K562 (cell line): Measurements from ENCODE around the gene BDH2. TPM values are rescaled to one million over a fixed set of nuclear protein-coding genes. Genes with fewer than 3 reads are reported as not detected.

ENCODE experiments used
- ATAC-seq: fragments of 200-7000 bp; cut with Tn5 transposase; 3 replicates; pipeline ENCODE4 v1.9.1; 2020; ENCODE audit warnings: moderate library complexity
- BruUV-seq: library from RNA; stranded (reverse); fragments of 400-500 nt; replicated peaks from 2 replicates; lab custom pipeline; 2021; lab: Mats Ljungman, UMichigan
- CTCF ChIA-PET: fragments of 300-600 bp; formaldehyde crosslinking; extraction: SDS; loops from one replicate; lab custom pipeline; 2021; ENCODE audit warnings: low intra/inter-chr PET ratio; lab: Yijun Ruan, JAX
- POLR2A ChIA-PET: fragments of 300-600, 350-650 bp; sonication (Branson Sonifier 250); formaldehyde crosslinking; extraction: SDS; loops from one replicate; lab custom pipeline; 2021; ENCODE audit warnings: antibody characterized with exemption, inconsistent platforms; lab: Yijun Ruan, JAX
- DNase-seq, 4 experiments: peaks; one replicate each; pipeline versions ENCODE4 v3.0.0 to v3.0.0-alpha.2; 2011 to 2018; ENCODE audit warnings: low spot score in 3 of 4, mixed read lengths in 3 of 4; ENCODE audit errors: extremely low read depth in 1 of 4
- FAIRE-seq: peaks from 2 replicates; lab custom pipeline; 2011; peaks lifted over from hg19 to GRCh38; lab: Jason Lieb, UNC
- H2AFZ ChIP-seq: 2 replicates; pipeline ENCODE4 v1.6.0; 2011; ENCODE audit warnings: low read depth, low read length, control low read depth, inconsistent platforms
- H3K27ac ChIP-seq: fragments of 200-600 bp; 3 replicates; pipeline ENCODE4 v1.8.0; 2011; ENCODE audit warnings: low read depth, mild to moderate bottlenecking, control low read depth, inconsistent platforms, low read length, moderate library complexity, mixed read lengths; ENCODE audit errors: extremely low read depth
- H3K27me3 ChIP-seq, 2 experiments: fragments of 300-600 bp in 1 of 2; 2 replicates in 1 of 2; 3 replicates in 1 of 2; pipeline versions ENCODE4 v1.6.0 to v1.8.0; 2011; ENCODE audit warnings: inconsistent platforms in 2 of 2, low read length in 2 of 2, mild to moderate bottlenecking in 1 of 2, mixed read lengths in 1 of 2, moderate library complexity in 1 of 2; ENCODE audit not compliant: control insufficient read depth in 2 of 2, insufficient read depth in 2 of 2
- H3K36me3 ChIP-seq: fragments of 300-600 bp; 3 replicates; pipeline ENCODE4 v1.8.0; 2011; ENCODE audit warnings: mild to moderate bottlenecking, low read length, inconsistent platforms; ENCODE audit not compliant: control insufficient read depth, insufficient read depth
- H3K4me1 ChIP-seq, 2 experiments: fragments of 200-600 bp in 1 of 2; replicated peaks in 1 of 2; 2 replicates in 1 of 2; 3 replicates in 1 of 2; pipeline versions ENCODE4 v1.5.1 to v1.8.0; 2011; ENCODE audit warnings: inconsistent platforms in 2 of 2, low read length in 2 of 2, mild to moderate bottlenecking in 1 of 2, mixed read lengths in 1 of 2, moderate library complexity in 1 of 2; ENCODE audit not compliant: control insufficient read depth in 2 of 2, insufficient read depth in 2 of 2
- H3K4me2 ChIP-seq: 2 replicates; pipeline ENCODE4 v1.6.1; 2011; ENCODE audit warnings: low read length, control low read depth, inconsistent platforms, mixed read lengths; ENCODE audit not compliant: insufficient read depth
- H3K4me3 ChIP-seq: fragments of 200-600 bp; sonication (generic), shearing (Covaris generic); 2 replicates; pipeline ENCODE4 v1.5.1; 2016; ENCODE audit warnings: control low read depth, inconsistent platforms
- H3K79me2 ChIP-seq: fragments of 200-600 bp; 3 replicates; pipeline ENCODE4 v1.8.0; 2011; ENCODE audit warnings: low read length, inconsistent platforms; ENCODE audit not compliant: control insufficient read depth, insufficient read depth
- H3K9ac ChIP-seq, 2 experiments: 2 replicates each; pipeline versions ENCODE4 v1.6.0 to v1.6.1; 2011; ENCODE audit warnings: low read depth in 2 of 2, low read length in 2 of 2, control low read depth in 1 of 2, inconsistent platforms in 1 of 2, mild to moderate bottlenecking in 1 of 2, mixed read lengths in 1 of 2; ENCODE audit not compliant: insufficient read depth in 1 of 2
- H3K9me1 ChIP-seq: one replicate; pipeline ENCODE4 v1.6.0; 2011; ENCODE audit warnings: inconsistent platforms, mild to moderate bottlenecking, low read length, moderate library complexity; ENCODE audit not compliant: control insufficient read depth, insufficient read depth
- H3K9me3 ChIP-seq: replicated peaks from 2 replicates; pipeline ENCODE4 v1.5.1; 2011; ENCODE audit warnings: low read depth, low read length, inconsistent platforms; ENCODE audit not compliant: control insufficient read depth, insufficient read depth
- H4K20me1 ChIP-seq: replicated peaks from 2 replicates; pipeline ENCODE4 v1.6.1; 2011; ENCODE audit warnings: low read length, inconsistent platforms, mixed read lengths; ENCODE audit not compliant: control insufficient read depth, insufficient read depth
- NFYB ChIP-seq: IDR thresholded peaks from 2 replicates; pipeline ENCODE4 v1.6.1; 2011; ENCODE audit warnings: mild to moderate bottlenecking, moderate library complexity; ENCODE audit not compliant: insufficient read length; ENCODE audit errors: extremely low read depth
- PATZ1 ChIP-seq: fragments of 250-450 bp; sonication (Bioruptor Pico); IDR thresholded peaks from 2 replicates; pipeline ENCODE4 v1.5.0; 2020; ENCODE audit warnings: mild to moderate bottlenecking, borderline replicate concordance
- RBM25 ChIP-seq: fragments of 200-400 bp; formaldehyde crosslinking; IDR thresholded peaks from 2 replicates; pipeline ENCODE4 v1.6.1; 2018; ENCODE audit warnings: low read length, low read depth, moderate library complexity; ENCODE audit not compliant: severe bottlenecking
- ZSCAN32 ChIP-seq: fragments of 450-650 bp; formaldehyde crosslinking; IDR thresholded peaks from 2 replicates; pipeline ENCODE4 v1.4.0; 2020; ENCODE audit warnings: mild to moderate bottlenecking, moderate library complexity
- WGBS: fragments of 100-300 bp; shearing (Covaris generic); methylation state at CpG from one replicate; pipeline ENCODE4 v1.1.6; 2016; ENCODE audit warnings: low coverage, mixed read lengths; ENCODE audit not compliant: insufficient coverage; ENCODE audit errors: missing lambda C conversion rate; 5-methylcytosine and 5-hydroxymethylcytosine counted together
- in situ Hi-C: fragments of 300-500 bp; cut with MboI; formaldehyde crosslinking; loops from 4 replicates; pipeline ENCODE4 v1.15.0; 2018; ENCODE audit warnings: inconsistent platforms, mixed read lengths
- intact Hi-C: fragments of 100-400 bp; cut with micrococcal nuclease; formaldehyde crosslinking; loops from 2 replicates; pipeline ENCODE4 v1.14.2; 2022
- polyA plus RNA-seq, 8 experiments: library from polyadenylated mRNA; depleted of rRNA in 4 of 8; stranded (reverse) in 5 of 8; unstranded in 3 of 8; fragments of >200 nt; fragmentation: Nextera tagmentation in 2 of 8; fragmentation: Illumina TruSeq in 1 of 8; extraction: Ambion mirVana in 2 of 8; extraction: Trizol in 1 of 8; gene quantifications; 2 replicates each; pipeline versions ENCODE4 v1.2.1 to v1.2.3, GENCODE V29; 2011 to 2014; ENCODE audit warnings: inconsistent platforms in 1 of 8, missing spikeins in 1 of 8
- total RNA-seq, 7 experiments: library from RNA; depleted of rRNA in 6 of 7; stranded (reverse); fragments of >200 nt in 6 of 7; fragmentation: Illumina TruSeq in 2 of 7; extraction: Trizol in 2 of 7; gene quantifications; 2 replicates each; pipeline versions ENCODE4 v1.2.1 to v1.2.3, GENCODE V29; 2011 to 2021; ENCODE audit warnings: low replicate concordance in 1 of 7

The BDH2 gene
- total and polyA plus RNA-seq, 9 of the 15 experiments (the other 6 are each of a cell fraction or from before 2014, with no cell fraction given), result 4.9 to 17.9 (median 9.1) TPM

GRCh38 chr4:103029300-103029699 lies 70.3 kb downstream of the BDH2 start:
- FAIRE-seq (no peak), DNase-seq (no peak), ATAC-seq (peak; percentile 32; the same call in 1 of the 3 replicates)
- Histone ChIP-seq H3K27me3 (no peaks in the 10 kb centered on the region), H3K9me1 (no peaks in the 10 kb centered on the region), H3K9me3 (no peaks in the 10 kb centered on the region), H3K4me1 (no peaks in the 10 kb centered on the region; a peak in 1 of 5 replicates), H3K4me3 (no peak overlapping the region), H3K9ac (no peak overlapping the region), H3K4me2 (no peak overlapping the region), H4K20me1 (no peaks in the 10 kb centered on the region), H3K27ac (no peak overlapping the region), H3K36me3 (no peaks in the 10 kb centered on the region), H2AFZ (no peak overlapping the region), H3K79me2 (no peaks in the 10 kb centered on the region)
- TF ChIP-seq ZSCAN32 (CRISPR knock-in tag) (no peak), NFYB (peak; percentile 62), RBM25 (peak; percentile 8), PATZ1 (CRISPR knock-in tag) (no peak)
- in situ Hi-C loops (no loop called here), intact Hi-C loops (no loop called here)
- POLR2A ChIA-PET, result no interaction called here
- CTCF ChIA-PET, result interaction anchor here (0.5 to 0.6 kb wide), 2 partner anchors 366 to 579 kb away, joined by 3 read pairs; no protein-coding TSS in a partner anchor
- 62% methylated on average over 1 of the region's 1 CpG for WGBS
- BruUV-seq, result no TSS peak

Other genes starting within 250 kb of the BDH2 start
- gene CISD2, start 230.8 kb downstream of the BDH2 start, total RNA-seq (2014; rRNA removed), result 37.8 and 53.7 TPM in 2 replicates
- 68.4 and 73.7 TPM in 2 replicates for gene CISD2, start 230.8 kb downstream of the BDH2 start, total RNA-seq (2014; rRNA removed; fragmentation: Illumina TruSeq; extraction: Trizol)
- gene CISD2, start 230.8 kb downstream of the BDH2 start, total RNA-seq (2015; rRNA removed; fragmentation: Illumina TruSeq; extraction: Trizol), result 53.2 and 59.8 TPM in 2 replicates
- gene CISD2, start 230.8 kb downstream of the BDH2 start, total RNA-seq (2021), result 50.2 and 55.9 TPM in 2 replicates
- gene CISD2, start 230.8 kb downstream of the BDH2 start, polyA plus RNA-seq (2011; rRNA removed), result 48.3 and 69.5 TPM in 2 replicates
- gene CISD2, start 230.8 kb downstream of the BDH2 start, polyA plus RNA-seq (2014; fragmentation: Illumina TruSeq; extraction: Trizol), result 47.1 and 53.5 TPM in 2 replicates
- gene CISD2, start 230.8 kb downstream of the BDH2 start, polyA plus RNA-seq (2014; fragmentation: Nextera tagmentation; extraction: Ambion mirVana), result 10 to 100 TPM; 87.2 to 91.4 TPM
- gene CISD2, start 230.8 kb downstream of the BDH2 start, polyA plus RNA-seq (2014; rRNA removed), result 46.9 and 54.2 TPM in 2 replicates
- gene SLC9B1, start 80.1 kb downstream of the BDH2 start, total RNA-seq (2014; rRNA removed), result 0.86 TPM in 1 of 2 replicates, not detected in the other
- 0.51 and 1.3 TPM in 2 replicates for gene SLC9B1, start 80.1 kb downstream of the BDH2 start, total RNA-seq (2014; rRNA removed; fragmentation: Illumina TruSeq; extraction: Trizol)
- gene SLC9B1, start 80.1 kb downstream of the BDH2 start, total RNA-seq (2015; rRNA removed; fragmentation: Illumina TruSeq; extraction: Trizol), result 0.23 and 0.33 TPM in 2 replicates
- 0.42 and 0.78 TPM in 2 replicates for gene SLC9B1, start 80.1 kb downstream of the BDH2 start, total RNA-seq (2021)
- gene SLC9B1, start 80.1 kb downstream of the BDH2 start, polyA plus RNA-seq (2011; rRNA removed), result 1.2 and 1.3 TPM in 2 replicates
- 0.19 and 0.22 TPM in 2 replicates for gene SLC9B1, start 80.1 kb downstream of the BDH2 start, polyA plus RNA-seq (2014; fragmentation: Illumina TruSeq; extraction: Trizol)
- gene SLC9B1, start 80.1 kb downstream of the BDH2 start, polyA plus RNA-seq (2014; fragmentation: Nextera tagmentation; extraction: Ambion mirVana), result under 1 TPM; 0.21 to 0.92 TPM
- gene SLC9B1, start 80.1 kb downstream of the BDH2 start, polyA plus RNA-seq (2014; rRNA removed), result 0.48 TPM in 1 of 2 replicates, not detected in the other
- 11.4 and 13.5 TPM in 2 replicates for gene SLC9B2, start 23.1 kb downstream of the BDH2 start, total RNA-seq (2014; rRNA removed)
- gene SLC9B2, start 23.1 kb downstream of the BDH2 start, total RNA-seq (2014; rRNA removed; fragmentation: Illumina TruSeq; extraction: Trizol), result 13.4 and 14.0 TPM in 2 replicates
- gene SLC9B2, start 23.1 kb downstream of the BDH2 start, total RNA-seq (2015; rRNA removed; fragmentation: Illumina TruSeq; extraction: Trizol), result 11.3 and 11.4 TPM in 2 replicates
- 14.6 and 15.0 TPM in 2 replicates for gene SLC9B2, start 23.1 kb downstream of the BDH2 start, total RNA-seq (2021)
- 7.6 and 10.2 TPM in 2 replicates for gene SLC9B2, start 23.1 kb downstream of the BDH2 start, polyA plus RNA-seq (2011; rRNA removed)
- gene SLC9B2, start 23.1 kb downstream of the BDH2 start, polyA plus RNA-seq (2014; fragmentation: Illumina TruSeq; extraction: Trizol), result 13.3 TPM in 2 replicates
- 1 to 10 TPM; 6.6 to 8.3 TPM for gene SLC9B2, start 23.1 kb downstream of the BDH2 start, polyA plus RNA-seq (2014; fragmentation: Nextera tagmentation; extraction: Ambion mirVana)
- 10.5 and 13.5 TPM in 2 replicates for gene SLC9B2, start 23.1 kb downstream of the BDH2 start, polyA plus RNA-seq (2014; rRNA removed)
- 25.7 and 27.4 TPM in 2 replicates for gene CENPE, start 98.5 kb upstream of the BDH2 start, total RNA-seq (2014; rRNA removed)
- gene CENPE, start 98.5 kb upstream of the BDH2 start, total RNA-seq (2014; rRNA removed; fragmentation: Illumina TruSeq; extraction: Trizol), result 53.2 and 63.2 TPM in 2 replicates
- gene CENPE, start 98.5 kb upstream of the BDH2 start, total RNA-seq (2015; rRNA removed; fragmentation: Illumina TruSeq; extraction: Trizol), result 43.8 and 50.5 TPM in 2 replicates
- gene CENPE, start 98.5 kb upstream of the BDH2 start, total RNA-seq (2021), result 36.7 and 38.8 TPM in 2 replicates
- gene CENPE, start 98.5 kb upstream of the BDH2 start, polyA plus RNA-seq (2011; rRNA removed), result 15.8 and 21.7 TPM in 2 replicates
- 27.2 and 33.6 TPM in 2 replicates for gene CENPE, start 98.5 kb upstream of the BDH2 start, polyA plus RNA-seq (2014; fragmentation: Illumina TruSeq; extraction: Trizol)
- gene CENPE, start 98.5 kb upstream of the BDH2 start, polyA plus RNA-seq (2014; fragmentation: Nextera tagmentation; extraction: Ambion mirVana), result 10 to 100 TPM in 1 of 2 experiments, 1 to 10 TPM in 1; 9.9 to 16.7 TPM
- gene CENPE, start 98.5 kb upstream of the BDH2 start, polyA plus RNA-seq (2014; rRNA removed), result 21.6 and 25.3 TPM in 2 replicates